ENCODE measurements around the gene CTNNA2.

Gene CTNNA2

GRCh38 chr2:79929624-79930023 is 416.8 kb downstream of the CTNNA2 start:
- H3K4me3 ChIP-seq (ENCODE audit: low read length): no peak overlapping the region
- H3K27me3 ChIP-seq (ENCODE audit: control insufficient read depth, insufficient read depth, low read length): no peaks in the 10 kb centered on the region
- H3K36me3 ChIP-seq (ENCODE audit: control insufficient read depth, insufficient read depth, low read length): no peaks in the 10 kb centered on the region

GRCh38 chr2:79935046-79935732 is 422.3 kb downstream of the CTNNA2 start:
- Histone ChIP-seq H3K9me3 (ENCODE audit: control insufficient read depth, low read length) (no peaks in the 10 kb centered on the region), H3K9ac (ENCODE audit: low read length) (no peak overlapping the region), H3K4me3 (ENCODE audit: low read length) (no peak overlapping the region), H3K36me3 (ENCODE audit: control insufficient read depth, insufficient read depth, low read length) (no peaks in the 10 kb centered on the region), H3K27me3 (ENCODE audit: control insufficient read depth, insufficient read depth, low read length) (no peaks in the 10 kb centered on the region), H3K4me1 (ENCODE audit: control insufficient read depth, insufficient read depth, low read length) (no peaks in the 10 kb centered on the region)

More at GRCh38 chr2:79929624-79930023, 416.8 kb downstream of the CTNNA2 start:
- no peaks in the 10 kb centered on the region for H3K4me1 ChIP-seq (ENCODE audit: control insufficient read depth, insufficient read depth, low read length)
- H3K9ac ChIP-seq (ENCODE audit: low read length): no peak overlapping the region
- H3K9me3 ChIP-seq (ENCODE audit: control insufficient read depth, low read length): no peaks in the 10 kb centered on the region

- Histone ChIP-seq H3K36me3 (ENCODE audit: control insufficient read depth, insufficient read depth, low read length) (no peaks in the 10 kb centered on the region), H3K4me3 (ENCODE audit: low read length) (no peak overlapping the region), H3K27me3 (ENCODE audit: control insufficient read depth, insufficient read depth, low read length) (no peaks in the 10 kb centered on the region), H3K4me1 (ENCODE audit: control insufficient read depth, insufficient read depth, low read length) (no peaks in the 10 kb centered on the region), H3K9me3 (ENCODE audit: control insufficient read depth, low read length) (no peaks in the 10 kb centered on the region), H3K9ac (ENCODE audit: low read length) (no peak overlapping the region)
These were observed 423.2 kb downstream of the CTNNA2 start for GRCh38 chr2:79935771-79936657.

- Histone ChIP-seq H3K4me3 (ENCODE audit: low read length) (no peak overlapping the region), H3K27me3 (ENCODE audit: control insufficient read depth, insufficient read depth, low read length) (no peaks in the 10 kb centered on the region)
These were observed 423.9 kb downstream of the CTNNA2 start for GRCh38 chr2:79936715-79937114.

GRCh38 chr2:79938648-79939047 is 425.8 kb downstream of the CTNNA2 start:
- Histone ChIP-seq H3K27me3 (ENCODE audit: control insufficient read depth, insufficient read depth, low read length) (no peaks in the 10 kb centered on the region), H3K36me3 (ENCODE audit: control insufficient read depth, insufficient read depth, low read length) (no peaks in the 10 kb centered on the region), H3K4me3 (ENCODE audit: low read length) (no peak overlapping the region), H3K4me1 (ENCODE audit: control insufficient read depth, insufficient read depth, low read length) (no peaks in the 10 kb centered on the region), H3K9me3 (ENCODE audit: control insufficient read depth, low read length) (no peaks in the 10 kb centered on the region), H3K9ac (ENCODE audit: low read length) (no peak overlapping the region)

More at GRCh38 chr2:79936715-79937114, 423.9 kb downstream of the CTNNA2 start:
- Histone ChIP-seq H3K36me3 (ENCODE audit: control insufficient read depth, insufficient read depth, low read length) (no peaks in the 10 kb centered on the region), H3K9me3 (ENCODE audit: control insufficient read depth, low read length) (no peaks in the 10 kb centered on the region), H3K9ac (ENCODE audit: low read length) (no peak overlapping the region), H3K4me1 (ENCODE audit: control insufficient read depth, insufficient read depth, low read length) (no peaks in the 10 kb centered on the region)

- H3K27me3 ChIP-seq (ENCODE audit: control insufficient read depth, insufficient read depth, low read length): no peaks in the 10 kb centered on the region
- H3K9ac ChIP-seq (ENCODE audit: low read length): no peak overlapping the region
- no peaks in the 10 kb centered on the region for H3K36me3 ChIP-seq (ENCODE audit: control insufficient read depth, insufficient read depth, low read length)
- H3K4me1 ChIP-seq (ENCODE audit: control insufficient read depth, insufficient read depth, low read length): no peaks in the 10 kb centered on the region
- no peak overlapping the region for H3K4me3 ChIP-seq (ENCODE audit: low read length)
- no peaks in the 10 kb centered on the region for H3K9me3 ChIP-seq (ENCODE audit: control insufficient read depth, low read length)
These were observed 427.5 kb downstream of the CTNNA2 start for GRCh38 chr2:79940364-79940763.

- H3K9ac ChIP-seq (ENCODE audit: low read length): no peak overlapping the region
- no peaks in the 10 kb centered on the region for H3K4me1 ChIP-seq (ENCODE audit: control insufficient read depth, insufficient read depth, low read length)
- no peaks in the 10 kb centered on the region for H3K36me3 ChIP-seq (ENCODE audit: control insufficient read depth, insufficient read depth, low read length)
- no peaks in the 10 kb centered on the region for H3K27me3 ChIP-seq (ENCODE audit: control insufficient read depth, insufficient read depth, low read length)
- no peak overlapping the region for H3K4me3 ChIP-seq (ENCODE audit: low read length)
- H3K9me3 ChIP-seq (ENCODE audit: control insufficient read depth, low read length): no peaks in the 10 kb centered on the region
These were observed 428.3 kb downstream of the CTNNA2 start for GRCh38 chr2:79941179-79941578.

GRCh38 chr2:79944205-79944604 is 431.4 kb downstream of the CTNNA2 start:
- no peaks in the 10 kb centered on the region for H3K4me1 ChIP-seq (ENCODE audit: control insufficient read depth, insufficient read depth, low read length)
- H3K9me3 ChIP-seq (ENCODE audit: control insufficient read depth, low read length): no peaks in the 10 kb centered on the region
- no peaks in the 10 kb centered on the region for H3K36me3 ChIP-seq (ENCODE audit: control insufficient read depth, insufficient read depth, low read length)
- no peak overlapping the region for H3K9ac ChIP-seq (ENCODE audit: low read length)
- H3K27me3 ChIP-seq (ENCODE audit: control insufficient read depth, insufficient read depth, low read length): no peaks in the 10 kb centered on the region
- H3K4me3 ChIP-seq (ENCODE audit: low read length): no peak overlapping the region

GRCh38 chr2:79945653-79946445 is 433.0 kb downstream of the CTNNA2 start:
- no peaks in the 10 kb centered on the region for H3K9me3 ChIP-seq (ENCODE audit: control insufficient read depth, low read length)
- H3K4me1 ChIP-seq (ENCODE audit: control insufficient read depth, insufficient read depth, low read length): no peaks in the 10 kb centered on the region
- H3K9ac ChIP-seq (ENCODE audit: low read length): no peak overlapping the region
- no peak overlapping the region for H3K4me3 ChIP-seq (ENCODE audit: low read length)
- H3K27me3 ChIP-seq (ENCODE audit: control insufficient read depth, insufficient read depth, low read length): no peaks in the 10 kb centered on the region
- no peaks in the 10 kb centered on the region for H3K36me3 ChIP-seq (ENCODE audit: control insufficient read depth, insufficient read depth, low read length)

- H3K4me3 ChIP-seq (ENCODE audit: low read length): no peak overlapping the region
- no peaks in the 10 kb centered on the region for H3K27me3 ChIP-seq (ENCODE audit: control insufficient read depth, insufficient read depth, low read length)
- no peaks in the 10 kb centered on the region for H3K9me3 ChIP-seq (ENCODE audit: control insufficient read depth, low read length)
- no peak overlapping the region for H3K9ac ChIP-seq (ENCODE audit: low read length)
- no peaks in the 10 kb centered on the region for H3K4me1 ChIP-seq (ENCODE audit: control insufficient read depth, insufficient read depth, low read length)
- H3K36me3 ChIP-seq (ENCODE audit: control insufficient read depth, insufficient read depth, low read length): no peaks in the 10 kb centered on the region
These were observed 434.9 kb downstream of the CTNNA2 start for GRCh38 chr2:79947751-79948150.

- H3K27me3 ChIP-seq (ENCODE audit: control insufficient read depth, insufficient read depth, low read length): no peaks in the 10 kb centered on the region
- no peak overlapping the region for H3K9ac ChIP-seq (ENCODE audit: low read length)
- no peaks in the 10 kb centered on the region for H3K36me3 ChIP-seq (ENCODE audit: control insufficient read depth, insufficient read depth, low read length)
- no peak overlapping the region for H3K4me3 ChIP-seq (ENCODE audit: low read length)
- no peaks in the 10 kb centered on the region for H3K4me1 ChIP-seq (ENCODE audit: control insufficient read depth, insufficient read depth, low read length)
- no peaks in the 10 kb centered on the region for H3K9me3 ChIP-seq (ENCODE audit: control insufficient read depth, low read length)
These were observed 437.7 kb downstream of the CTNNA2 start for GRCh38 chr2:79950526-79950925.

- Histone ChIP-seq H3K4me1 (ENCODE audit: control insufficient read depth, insufficient read depth, low read length) (no peaks in the 10 kb centered on the region), H3K4me3 (ENCODE audit: low read length) (no peak overlapping the region), H3K27me3 (ENCODE audit: control insufficient read depth, insufficient read depth, low read length) (no peaks in the 10 kb centered on the region), H3K36me3 (ENCODE audit: control insufficient read depth, insufficient read depth, low read length) (no peaks in the 10 kb centered on the region), H3K9me3 (ENCODE audit: control insufficient read depth, low read length) (no peaks in the 10 kb centered on the region), H3K9ac (ENCODE audit: low read length) (no peak overlapping the region)
These were observed 439.8 kb downstream of the CTNNA2 start for GRCh38 chr2:79952616-79953015.

Data from mucosa of stomach (tissue), 1 donor.